Fibroblast of lung (primary cell): ENCODE results near the gene NUDCD3. TPM values are rescaled to one million over a fixed set of nuclear protein-coding genes. Genes with fewer than 3 reads are reported as not detected.
A peak's percentile ranks its signal among the peaks of the same experiment; 100 is the strongest.

ENCODE experiments used
- DNase-seq, 2 donors: peaks; one replicate each; pipeline versions ENCODE4 v3.0.0 to v3.0.0-alpha.2; 2010; ENCODE audit warnings: low read depth in 2 of 2
- H2AFZ ChIP-seq: 2 replicates; pipeline ENCODE4 v1.5.1; 2012; ENCODE audit warnings: low read length, control low read depth, inconsistent platforms
- H3K27ac ChIP-seq: 2 replicates; pipeline ENCODE4 v1.5.1; 2011; ENCODE audit warnings: low read length, control low read depth; ENCODE audit not compliant: insufficient read depth
- H3K27me3 ChIP-seq: 2 replicates; pipeline ENCODE4 v1.5.1; 2011; ENCODE audit warnings: mild to moderate bottlenecking, low read length; ENCODE audit not compliant: control insufficient read depth, insufficient read depth
- H3K36me3 ChIP-seq: 2 replicates; pipeline ENCODE4 v1.5.1; 2011; ENCODE audit warnings: low read length; ENCODE audit not compliant: control insufficient read depth, insufficient read depth
- H3K4me1 ChIP-seq: 2 replicates; pipeline ENCODE4 v1.5.1; 2011; ENCODE audit warnings: low read length; ENCODE audit not compliant: control insufficient read depth, insufficient read depth; ENCODE audit errors: extremely low read depth
- H3K4me2 ChIP-seq: 2 replicates; pipeline ENCODE4 v1.5.1; 2011; ENCODE audit warnings: low read length, control low read depth; ENCODE audit not compliant: insufficient read depth; ENCODE audit errors: extremely low read depth
- H3K4me3 ChIP-seq, 4 experiments: fragments of 200-600 bp in 1 of 4; sonication (generic) in 1 of 4; replicated peaks in 1 of 4; 2 replicates each; pipeline ENCODE4 v1.5.1; 2011 to 2016; ENCODE audit warnings: low read length in 4 of 4, low read depth in 3 of 4, mild to moderate bottlenecking in 3 of 4, control low read depth in 2 of 4, inconsistent platforms in 1 of 4, mixed read lengths in 1 of 4; ENCODE audit not compliant: insufficient read depth in 1 of 4; ENCODE audit errors: control extremely low read depth in 1 of 4
- H3K79me2 ChIP-seq: 2 replicates; pipeline ENCODE4 v1.5.1; 2012; ENCODE audit warnings: mild to moderate bottlenecking, low read length, inconsistent platforms; ENCODE audit not compliant: control insufficient read depth, insufficient read depth
- H3K9ac ChIP-seq: 2 replicates; pipeline ENCODE4 v1.5.1; 2011; ENCODE audit warnings: mild to moderate bottlenecking, low read length, control low read depth; ENCODE audit not compliant: insufficient read depth
- H3K9me3 ChIP-seq: 2 replicates; pipeline ENCODE4 v1.5.1; 2012; ENCODE audit warnings: low read depth, low read length; ENCODE audit not compliant: control insufficient read depth, insufficient read depth
- H4K20me1 ChIP-seq: 2 replicates; pipeline ENCODE4 v1.5.1; 2011; ENCODE audit warnings: low read length; ENCODE audit not compliant: control insufficient read depth, insufficient read depth; ENCODE audit errors: extremely low read depth
- CTCF ChIP-seq, 2 donors: IDR thresholded peaks in 1 of 2; conservative IDR thresholded peaks in 1 of 2; 1 replicate in 1 of 2; 2 replicates in 1 of 2; pipeline ENCODE4 v1.5.1; 2011 to 2012; ENCODE audit warnings: low read length in 2 of 2, control low read depth in 1 of 2, inconsistent platforms in 1 of 2, low read depth in 1 of 2, mild to moderate bottlenecking in 1 of 2
- EZH2 ChIP-seq: IDR thresholded peaks from 2 replicates; pipeline ENCODE4 v1.5.1; 2012; ENCODE audit warnings: low read length, control low read depth, mild to moderate bottlenecking; ENCODE audit errors: missing control alignments
- polyA plus RNA-seq, 2 donors: library from polyadenylated mRNA; depleted of rRNA in 1 of 2; stranded (reverse) in 1 of 2; unstranded in 1 of 2; fragments of >200 nt; gene quantifications; 2 replicates each; pipeline ENCODE4 v1.2.1, GENCODE V29; 2011 to 2012; ENCODE audit warnings: missing spikeins in 1 of 2
- total RNA-seq: library from RNA; depleted of rRNA; stranded (reverse); fragments of >200 nt; gene quantifications from 2 replicates; pipeline ENCODE4 v1.2.1, GENCODE V29; 2014

The NUDCD3 gene
- total and polyA plus RNA-seq, 2 donors (not counting 1 experiment from before 2014, with no cell fraction given): 51.9 to 68.7 TPM

DNA sequence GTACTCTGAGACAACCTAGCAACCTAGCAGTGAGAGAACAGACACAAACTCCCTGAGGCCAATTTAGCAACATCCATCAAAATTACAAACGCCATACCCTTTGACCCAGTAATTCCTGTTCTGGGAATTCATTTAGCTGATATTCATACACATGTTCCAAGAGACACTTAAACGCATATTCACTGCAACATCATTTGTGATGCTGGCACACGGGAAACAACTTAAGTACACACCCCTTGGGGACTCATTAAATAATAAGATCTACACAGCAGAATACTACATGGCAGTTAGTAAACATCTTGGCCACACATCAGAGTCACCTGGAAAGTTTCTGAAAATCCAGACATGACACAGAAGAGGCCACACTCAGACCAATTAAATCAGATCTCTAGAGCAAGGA is 17.6 kb downstream of the NUDCD3 start:
- no peak overlapping the region for H2AFZ ChIP-seq
- TF ChIP-seq EZH2 (no peak), CTCF (conservative IDR thresholded peaks at IDR 0.05 in 1 of 2, IDR thresholded peaks at IDR 0.05 in 1 of 2; ENCODE audit: low read depth in 1 of 2, low read length in 2 of 2) (no peak)
- H3K4me1 ChIP-seq: no peaks in the 10 kb centered on the region
- H3K27ac ChIP-seq: no peak overlapping the region
- H3K9ac ChIP-seq: no peak overlapping the region
- H3K79me2 ChIP-seq: peaks cover 31% of the 10 kb centered on the region
- no peaks in the 10 kb centered on the region for H4K20me1 ChIP-seq
- H3K4me2 ChIP-seq: no peak overlapping the region
- no peaks in the 10 kb centered on the region for H3K27me3 ChIP-seq
- H3K9me3 ChIP-seq: no peaks in the 10 kb centered on the region
- no peak for DNase-seq
- peaks cover 7% of the 10 kb centered on the region for H3K36me3 ChIP-seq
- H3K4me3 ChIP-seq: no peak overlapping the region

- Histone ChIP-seq H3K4me1 (no peaks in the 10 kb centered on the region), H3K79me2 (peaks cover 29% of the 10 kb centered on the region), H3K36me3 (peaks cover 6% of the 10 kb centered on the region), H3K4me3 (no peak overlapping the region), H3K27me3 (no peaks in the 10 kb centered on the region), H3K9ac (no peak overlapping the region), H2AFZ (no peak overlapping the region), H3K4me2 (no peak overlapping the region), H3K9me3 (no peaks in the 10 kb centered on the region), H4K20me1 (no peaks in the 10 kb centered on the region), H3K27ac (no peak overlapping the region)
- DNase-seq: peak in 1 of 2 donors; percentile 25
- TF ChIP-seq CTCF (conservative IDR thresholded peaks at IDR 0.05 in 1 of 2, IDR thresholded peaks at IDR 0.05 in 1 of 2; ENCODE audit: low read depth in 1 of 2, low read length in 2 of 2) (no peak), EZH2 (no peak)
These were observed 18.6 kb downstream of the NUDCD3 start for GRCh38 chr7:44471850-44472249.

DNA sequence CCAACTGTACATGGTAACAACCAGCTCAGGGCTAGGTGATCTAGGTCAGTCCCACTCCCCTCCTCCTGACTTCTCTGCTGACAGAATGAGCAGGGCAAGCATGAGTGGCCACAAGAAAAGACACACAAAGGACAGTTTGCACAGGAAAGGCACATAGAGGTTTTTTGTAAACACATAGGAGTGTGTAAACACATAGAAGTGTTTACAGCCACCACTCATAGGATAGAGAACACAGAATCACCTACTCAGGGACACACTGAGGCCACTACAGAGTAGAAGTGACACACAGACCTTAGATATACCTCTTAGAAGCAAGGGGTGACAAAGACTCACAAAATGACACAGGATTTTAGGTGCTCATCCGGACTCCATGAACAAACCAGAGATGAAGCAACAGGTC is 19.0 kb downstream of the NUDCD3 start:
- Histone ChIP-seq H3K9ac (no peak overlapping the region), H2AFZ (no peak overlapping the region), H4K20me1 (no peaks in the 10 kb centered on the region), H3K27ac (no peak overlapping the region), H3K9me3 (no peaks in the 10 kb centered on the region), H3K4me2 (no peak overlapping the region), H3K79me2 (peaks cover 27% of the 10 kb centered on the region), H3K36me3 (peaks cover 4% of the 10 kb centered on the region), H3K4me1 (no peaks in the 10 kb centered on the region), H3K27me3 (no peaks in the 10 kb centered on the region), H3K4me3 (no peak overlapping the region)
- no peak for DNase-seq
- no peak for TF ChIP-seq CTCF (conservative IDR thresholded peaks at IDR 0.05 in 1 of 2, IDR thresholded peaks at IDR 0.05 in 1 of 2; ENCODE audit: low read depth in 1 of 2, low read length in 2 of 2)
- TF ChIP-seq EZH2: no peak
